Stimulated activated CD8-positive, alpha-beta memory T cell treated with anti-CD3 and anti-CD28 coated beads, Interleukin-15, amount 100 ng/mL, for 1 hour (primary cell): ENCODE data around the gene VDAC1.
"Not testable (repeated sequence)": the region's sequence is repeated elsewhere in the genome, so short reads cannot be mapped to it uniquely, and the experiment has no call there.

Experiments
- DNase-seq: peaks from one replicate; pipeline ENCODE4 v3.0.0-alpha.2; 2020; ENCODE audit warnings: low read depth

VDAC1 gene, protein sequence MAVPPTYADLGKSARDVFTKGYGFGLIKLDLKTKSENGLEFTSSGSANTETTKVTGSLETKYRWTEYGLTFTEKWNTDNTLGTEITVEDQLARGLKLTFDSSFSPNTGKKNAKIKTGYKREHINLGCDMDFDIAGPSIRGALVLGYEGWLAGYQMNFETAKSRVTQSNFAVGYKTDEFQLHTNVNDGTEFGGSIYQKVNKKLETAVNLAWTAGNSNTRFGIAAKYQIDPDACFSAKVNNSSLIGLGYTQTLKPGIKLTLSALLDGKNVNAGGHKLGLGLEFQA

DNA sequence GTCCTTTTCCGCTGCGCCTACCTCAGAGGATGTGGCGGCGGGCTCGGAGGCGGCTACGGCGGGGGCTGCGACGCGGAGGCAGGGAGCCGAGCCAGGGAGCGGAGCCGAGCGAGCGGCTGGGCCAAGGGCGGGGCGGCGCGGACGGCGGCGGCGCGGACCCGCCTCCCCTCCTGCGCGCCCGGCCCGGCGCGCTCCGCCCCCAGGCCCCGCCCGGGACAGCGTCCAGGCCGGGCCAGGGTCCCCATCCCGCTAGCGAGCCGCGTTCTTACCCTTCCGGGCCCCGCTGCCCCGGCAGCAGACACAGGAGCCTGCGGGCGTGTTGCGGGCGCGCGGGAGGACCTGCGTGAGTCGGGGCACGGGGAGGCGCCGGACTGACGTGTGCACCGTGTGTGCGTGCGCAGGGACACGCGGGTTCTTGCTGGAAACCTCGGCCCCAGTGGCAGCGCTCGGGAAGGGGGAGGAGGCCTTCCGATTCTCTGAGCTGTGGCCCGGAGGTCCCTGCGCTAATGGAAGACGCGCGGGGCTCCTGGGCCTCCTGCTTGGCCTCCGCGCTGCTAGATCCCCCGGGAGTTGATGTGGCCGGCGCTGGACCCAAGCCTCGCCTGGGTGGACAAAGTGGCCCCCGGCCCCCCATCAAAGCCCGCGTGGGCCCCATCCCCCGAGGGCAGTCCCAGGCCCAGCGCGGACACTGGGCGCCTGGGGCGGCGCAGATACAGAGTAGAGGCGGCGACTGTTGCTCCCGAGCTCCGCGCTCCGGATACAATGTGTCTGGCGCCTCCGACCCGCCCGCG, at the start of gene VDAC1:
Gene VDAC1, minus strand, starts transcription at position 350 of the 791 bp plus-strand sequence. CDS start 11,963 bp downstream, outside the sequence.
- DNase-seq, result peak; percentile 49

DNA sequence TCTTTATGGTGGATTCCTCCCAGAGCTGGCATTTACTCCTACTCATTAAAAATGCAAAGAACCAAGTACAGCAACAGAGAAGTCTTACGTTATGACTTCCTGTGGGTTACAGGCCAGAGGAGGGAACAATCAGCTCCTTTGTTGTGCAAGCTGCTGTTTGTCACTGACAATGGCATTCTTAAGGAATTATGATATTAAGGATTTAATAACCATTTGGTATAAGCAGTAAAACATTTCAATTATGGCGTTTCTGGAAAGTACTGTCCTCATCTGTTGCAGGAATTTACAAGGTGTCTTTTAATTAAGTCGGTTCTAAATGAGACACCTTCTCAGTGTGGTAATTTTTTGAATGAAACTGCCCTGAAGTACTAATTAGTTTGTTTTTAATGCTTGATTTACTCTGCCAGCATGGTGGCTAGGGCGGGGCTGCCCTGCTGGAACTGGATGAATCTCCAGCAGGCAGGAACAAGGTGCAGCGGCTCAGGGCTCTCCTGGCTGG, 49.1 kb upstream of the VDAC1 start:
- no peak for DNase-seq

DNA sequence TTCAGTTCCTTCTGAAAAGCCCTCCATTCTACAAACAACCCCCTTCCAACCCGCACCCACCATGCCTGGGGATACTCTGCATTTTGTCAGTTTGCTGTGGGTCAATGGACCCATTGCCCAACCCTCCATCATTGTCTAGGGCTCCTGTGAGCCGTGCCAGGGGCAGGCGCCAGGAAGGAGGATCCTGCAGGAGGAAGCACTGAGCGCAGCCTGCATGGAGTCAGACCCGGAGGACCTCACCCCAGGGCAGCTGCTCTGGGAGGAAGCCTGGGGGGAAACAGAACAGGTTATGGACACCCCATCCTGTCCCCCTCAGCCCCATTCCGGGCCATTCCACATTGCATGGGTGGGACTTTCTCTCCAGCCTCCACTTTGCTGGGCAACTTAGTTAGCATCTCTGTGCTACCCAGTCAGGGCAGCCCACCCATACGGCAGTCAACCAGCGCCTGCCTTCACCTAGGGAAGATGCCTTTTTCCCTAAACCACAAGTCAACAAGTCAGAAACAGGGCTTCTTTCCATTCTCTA, 48.6 kb upstream of the VDAC1 start:
- DNase-seq, result no peak

DNA sequence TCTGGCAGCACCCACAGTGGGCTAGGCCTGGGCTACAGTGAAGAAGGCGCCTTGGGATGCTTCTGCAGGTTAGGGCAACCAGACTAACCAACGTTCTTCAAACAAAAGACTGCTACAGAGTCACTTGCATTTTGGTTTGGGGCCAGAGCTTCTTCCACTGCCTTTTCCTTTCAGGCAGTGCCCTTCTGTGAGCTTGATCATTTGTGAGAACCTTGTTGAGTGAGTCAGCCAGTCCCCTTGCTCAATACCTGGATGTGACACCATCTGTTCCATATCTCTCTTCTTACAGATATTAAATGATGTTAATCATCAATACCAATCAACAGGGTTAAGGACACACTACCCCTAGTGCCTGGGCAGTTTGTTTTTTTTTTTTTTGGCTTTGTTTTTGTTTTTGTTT, 46.5 kb upstream of the VDAC1 start:
- no peak for DNase-seq

DNA sequence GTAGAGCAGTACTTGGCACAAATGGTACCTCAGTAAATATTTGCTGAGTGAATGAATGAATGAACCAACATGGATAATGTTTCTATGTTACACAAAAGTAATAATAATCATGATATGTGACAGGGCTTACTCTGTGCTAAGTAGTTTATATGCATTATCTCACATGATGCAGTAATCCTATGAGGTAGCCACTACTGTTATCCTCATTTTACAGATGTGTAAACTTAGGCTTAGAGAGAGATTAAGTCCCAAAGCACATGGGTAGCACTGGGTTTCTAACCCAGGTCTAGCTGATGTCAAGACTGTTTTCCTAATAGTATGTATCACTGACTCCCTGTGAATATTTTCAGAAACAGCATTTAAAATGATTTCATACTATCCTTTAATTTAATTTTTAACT, 44.1 kb upstream of the VDAC1 start:
- DNase-seq, result no peak

DNA sequence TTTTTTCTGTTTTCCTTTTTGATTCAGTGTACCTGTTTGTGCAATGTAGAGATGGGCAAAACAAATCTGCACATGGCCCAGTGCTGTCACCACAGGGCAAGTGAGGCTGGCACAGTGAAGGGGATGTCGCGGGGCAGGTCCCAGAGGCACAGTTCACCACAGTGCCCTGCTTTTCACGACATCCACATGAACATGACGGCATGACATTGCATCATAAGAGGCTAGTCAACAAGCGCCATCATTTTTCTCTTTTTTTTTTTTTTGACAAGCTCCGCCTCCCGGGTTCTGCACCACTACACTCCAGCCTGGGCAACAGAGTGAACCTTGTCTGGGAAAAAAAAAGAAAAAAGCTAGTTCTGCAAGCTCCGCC, 42.9 kb upstream of the VDAC1 start:
- DNase-seq, result no peak

DNA sequence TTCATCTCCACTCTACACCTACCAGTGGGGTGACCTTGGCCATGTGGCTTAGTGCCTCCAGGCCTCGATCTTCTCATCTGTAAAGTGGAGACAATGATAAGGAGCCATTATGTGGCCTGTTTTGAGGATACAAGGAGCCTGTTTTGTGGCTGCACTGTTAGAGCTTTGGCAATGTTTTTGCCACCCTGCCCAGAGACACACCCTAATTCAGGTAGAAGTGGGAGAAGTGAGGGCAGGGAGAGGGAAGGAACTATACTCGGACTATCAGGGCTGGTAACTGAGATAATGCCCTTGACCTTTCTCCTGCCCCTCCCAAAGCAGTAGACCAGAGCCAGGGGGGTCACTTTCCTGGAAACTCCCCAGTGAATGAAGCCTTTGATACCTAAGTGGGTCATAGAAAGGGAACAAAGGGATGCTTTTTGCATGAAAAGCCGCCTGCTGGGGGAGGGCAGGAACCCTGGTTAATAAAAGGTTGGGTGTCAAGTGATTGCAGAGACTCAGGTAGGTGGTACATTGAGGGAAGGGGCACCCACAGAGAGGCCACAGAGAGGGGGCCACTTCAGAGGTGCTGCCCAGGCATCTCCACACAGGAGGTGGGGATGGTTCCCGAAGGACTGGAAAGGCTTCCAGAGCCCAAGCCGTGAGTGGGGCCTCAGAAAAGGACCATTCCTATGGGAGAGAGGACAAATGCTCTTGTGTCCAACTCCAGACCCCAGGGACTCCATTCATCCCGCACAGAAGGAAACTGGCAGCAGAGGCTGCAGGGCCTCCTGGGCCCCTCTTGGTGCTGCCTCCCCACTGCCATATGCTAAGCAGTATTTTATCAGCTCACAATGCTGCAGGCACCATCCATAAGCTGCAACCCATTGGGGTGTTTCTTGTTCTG, 42.3 kb upstream of the VDAC1 start:
- no peak for DNase-seq

DNA sequence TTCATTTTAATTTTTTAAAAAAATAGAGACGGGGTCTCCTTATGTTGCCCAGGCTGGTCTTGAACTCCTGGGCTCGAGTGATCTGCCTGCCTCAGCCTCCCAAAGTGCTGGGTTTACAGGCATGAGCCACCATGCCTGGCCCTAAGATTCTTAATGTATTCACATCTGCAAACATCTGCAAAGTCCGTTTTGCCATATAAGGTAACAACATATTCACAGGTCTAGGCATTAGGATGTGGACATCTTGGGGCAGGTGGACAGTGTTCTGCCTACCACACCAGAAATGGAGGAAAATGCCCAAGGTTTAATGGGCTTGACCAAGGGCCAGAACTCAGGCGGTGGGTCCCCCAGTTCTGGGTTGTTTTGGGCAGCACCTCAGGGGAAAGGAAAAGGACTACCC, 41.6 kb upstream of the VDAC1 start:
- no peak for DNase-seq

DNA sequence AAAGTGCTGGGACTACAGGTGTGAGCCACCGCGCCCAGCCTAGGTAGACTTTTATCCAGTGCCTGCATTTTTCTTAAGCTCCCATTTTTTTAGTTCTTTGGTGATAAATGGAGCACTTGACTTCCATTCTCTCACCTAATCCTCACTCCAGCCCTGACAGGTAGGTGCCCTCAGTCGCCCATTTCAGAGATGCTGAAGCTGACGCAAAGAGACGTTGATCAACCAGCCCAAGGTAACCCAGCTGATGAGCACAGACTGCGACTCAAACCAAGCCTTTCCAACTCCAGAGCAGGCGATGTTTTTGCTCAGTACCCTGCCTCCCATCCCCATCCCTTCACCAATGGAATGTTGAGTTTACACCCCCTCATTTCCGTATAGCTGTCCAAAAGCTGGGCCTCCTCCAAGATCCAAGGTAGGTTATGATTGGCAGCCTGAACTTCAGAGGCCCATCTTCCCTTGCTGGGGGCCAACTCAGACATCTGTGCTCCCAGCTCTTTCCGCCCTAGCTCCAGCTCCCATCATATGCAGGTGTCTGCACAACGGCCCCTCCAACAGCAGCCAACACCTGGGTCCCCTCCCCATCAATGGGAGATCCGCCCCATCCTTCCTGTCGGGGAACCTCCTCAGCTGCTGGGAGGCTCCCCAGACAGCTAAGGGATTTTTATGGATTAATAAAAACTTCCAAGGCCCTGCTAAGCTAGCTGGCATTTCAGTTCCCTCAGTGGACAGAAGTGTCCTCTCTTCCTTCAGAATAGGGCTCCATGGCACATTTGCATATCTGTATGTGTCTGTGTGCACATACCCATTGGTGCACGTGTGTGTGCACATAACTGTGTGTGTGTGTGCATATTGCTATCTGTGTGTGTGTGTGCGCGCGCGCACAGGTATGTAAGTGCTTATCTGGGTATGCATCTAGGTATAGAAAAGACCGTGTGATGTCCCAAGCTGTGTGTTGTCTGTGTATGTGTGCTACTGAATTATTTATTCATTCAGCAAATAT, 39.3 kb upstream of the VDAC1 start:
- no peak for DNase-seq

DNA sequence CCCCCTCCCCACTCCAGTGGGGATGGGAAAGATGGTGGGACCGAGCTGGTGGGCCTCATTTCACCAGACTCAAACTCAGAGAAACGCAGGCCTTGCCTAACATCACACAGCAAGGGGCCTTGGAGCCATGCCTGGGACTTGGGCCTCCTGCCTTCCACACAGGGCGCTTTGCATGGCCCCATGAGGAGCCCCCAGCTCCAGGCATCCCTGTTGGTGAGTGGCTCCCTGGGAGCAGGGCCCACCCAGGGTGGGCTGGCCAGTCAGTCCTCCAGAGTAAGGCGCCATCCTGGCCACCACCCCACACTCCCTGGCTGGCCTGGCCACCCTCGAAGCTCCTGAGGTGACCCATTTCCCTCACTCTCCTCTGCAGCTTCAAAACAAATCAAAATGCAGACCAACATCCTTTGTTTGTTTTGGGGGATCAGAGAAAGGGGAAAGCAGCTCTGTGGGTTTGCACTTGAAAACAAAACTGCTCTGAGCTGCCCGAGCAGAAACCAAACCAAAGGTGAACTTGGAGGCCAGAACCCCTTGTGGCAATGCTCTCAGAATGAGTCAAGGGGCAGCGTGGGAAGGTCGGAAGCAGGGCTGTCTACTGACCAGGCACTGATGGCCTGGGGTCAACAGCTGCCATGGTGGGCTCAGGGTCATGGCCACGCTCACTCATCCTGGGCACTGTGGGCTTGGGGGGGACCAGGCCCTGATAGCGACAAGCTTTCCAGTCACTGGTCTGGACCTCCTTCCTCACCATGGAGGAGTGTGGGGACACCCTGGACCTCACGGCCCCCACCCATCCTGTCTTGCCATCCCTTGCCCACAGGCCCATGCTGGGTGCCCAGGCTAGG, 37.0 kb upstream of the VDAC1 start:
- no peak for DNase-seq

DNA sequence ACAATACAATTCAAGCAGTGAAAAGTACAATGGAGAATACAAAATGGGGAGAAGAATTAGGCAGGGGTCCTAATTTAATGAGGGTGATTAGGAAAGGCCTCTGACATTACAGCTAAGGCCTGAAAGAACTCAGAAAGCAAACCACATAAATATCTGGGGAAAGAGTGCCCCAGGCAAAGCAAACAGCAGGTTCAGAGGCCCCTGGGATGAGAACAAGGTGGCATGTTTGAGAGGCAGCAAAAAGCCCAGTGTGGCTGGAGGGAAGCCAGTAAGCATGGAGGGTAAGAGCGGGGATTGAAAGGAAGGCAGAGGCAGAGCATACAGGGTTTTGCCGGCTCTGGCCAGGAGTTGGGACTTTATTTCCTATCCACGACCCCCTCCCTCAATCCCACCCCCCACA, 33.4 kb upstream of the VDAC1 start:
- DNase-seq, result no peak

DNA sequence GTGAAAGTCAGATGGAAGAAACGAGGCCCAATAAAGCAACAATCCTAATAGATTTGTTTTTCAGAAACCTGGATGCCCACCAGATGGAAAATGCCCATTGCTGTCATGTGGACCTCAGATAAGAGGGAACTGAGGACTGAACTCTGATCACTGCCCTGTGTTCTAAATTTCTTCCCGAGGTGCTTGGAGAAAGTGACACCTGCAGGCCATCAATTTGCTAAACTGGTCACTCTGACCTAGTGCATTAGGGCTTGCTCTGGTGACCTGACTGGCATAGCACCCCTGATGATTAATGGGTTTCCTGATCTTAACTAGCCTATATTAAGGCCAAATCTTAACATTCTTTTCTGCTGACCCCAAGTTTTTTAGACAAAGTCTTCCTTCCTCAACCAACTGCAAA, 32.4 kb upstream of the VDAC1 start:
- DNase-seq, result no peak

DNA sequence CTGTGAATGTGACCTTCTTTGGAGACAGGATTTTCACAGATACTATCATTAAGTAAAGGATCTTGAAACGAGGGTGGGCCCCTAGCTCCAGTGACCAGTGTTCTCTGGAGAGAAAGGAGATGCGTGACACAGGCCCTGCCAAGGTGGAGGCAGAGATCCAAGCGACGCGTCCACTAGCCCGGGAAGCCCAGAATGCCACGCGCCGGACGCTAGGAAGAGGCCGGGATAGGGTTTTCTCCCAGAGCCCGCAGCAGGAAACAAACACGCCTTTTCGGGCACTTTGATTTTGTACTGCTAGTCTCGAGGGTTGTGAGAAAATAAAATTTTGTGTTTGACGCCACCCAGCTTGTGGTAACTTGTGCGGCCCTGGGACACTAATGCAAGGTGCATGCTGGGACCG, 29.6 kb upstream of the VDAC1 start:
- no peak for DNase-seq

DNA sequence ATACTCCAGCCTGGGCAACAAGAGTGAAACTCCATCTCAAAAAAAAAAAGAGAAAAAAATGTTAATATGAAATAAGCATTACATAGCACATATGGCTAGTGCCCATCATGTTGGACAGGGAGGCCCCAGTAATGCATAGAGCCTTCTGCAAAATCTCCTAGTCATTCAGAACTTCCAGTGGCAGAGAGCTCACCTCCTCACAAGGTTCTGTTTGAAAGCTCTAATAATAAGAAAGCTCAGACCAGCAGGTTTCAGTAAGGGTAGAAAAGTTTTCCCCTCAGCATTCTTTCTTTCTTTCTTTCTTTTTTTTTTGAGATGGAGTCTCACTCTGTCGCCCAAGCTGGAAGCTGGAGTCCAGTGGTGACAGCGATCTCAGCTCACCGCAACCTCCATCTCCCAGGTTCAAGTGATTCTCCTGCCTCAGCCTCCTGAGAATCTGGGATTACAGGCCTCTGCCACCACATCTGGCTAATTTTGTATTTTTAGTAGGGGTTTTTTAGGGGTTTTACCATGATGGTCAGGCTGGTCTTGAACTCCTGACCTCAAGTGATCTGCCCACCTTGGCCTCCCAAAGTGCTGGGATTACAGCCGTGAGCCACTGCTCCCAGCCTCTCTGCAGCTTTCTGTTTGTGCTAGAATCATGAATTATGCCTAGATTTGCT, 25.7 kb upstream of the VDAC1 start:
- DNase-seq, result not testable (repeated sequence)

DNA sequence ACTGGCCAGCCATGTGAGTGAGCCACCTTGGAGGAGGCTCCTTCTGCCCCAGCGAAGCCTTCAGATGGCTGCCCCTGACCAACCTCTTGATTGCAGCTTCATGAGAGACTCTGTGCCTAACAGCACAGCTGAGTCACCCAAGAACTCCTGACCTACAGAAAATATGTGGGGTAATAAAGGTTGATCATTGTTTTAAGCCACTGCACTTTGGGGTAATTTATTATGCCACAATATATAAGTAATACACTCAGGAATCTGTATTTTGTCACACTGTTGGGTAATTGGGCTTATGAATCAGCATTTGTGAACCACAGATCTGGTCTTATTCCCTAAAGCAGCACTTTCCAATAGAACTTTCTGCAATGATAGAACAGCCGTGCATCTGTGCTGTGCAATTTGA, 24.4 kb upstream of the VDAC1 start:
- no peak for DNase-seq

DNA sequence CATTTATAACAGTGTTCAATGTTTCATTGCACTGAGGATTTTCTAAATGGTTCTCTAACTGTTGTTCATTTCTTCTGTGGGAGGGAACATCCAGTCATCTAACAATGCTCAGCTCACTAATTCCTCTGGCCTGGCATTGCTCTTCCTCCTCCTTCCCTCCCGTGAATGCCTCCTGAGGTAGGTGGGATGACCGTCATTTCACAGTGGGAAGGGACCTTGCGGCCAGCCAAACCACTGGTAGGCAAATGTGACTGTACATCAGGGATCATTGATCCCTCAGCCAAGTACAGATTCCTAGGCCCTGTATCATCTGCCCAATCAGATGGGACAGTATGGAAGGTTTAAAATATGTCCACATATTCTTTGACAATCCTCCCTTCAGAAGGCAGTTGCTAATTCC, 23.7 kb upstream of the VDAC1 start:
- no peak for DNase-seq

DNA sequence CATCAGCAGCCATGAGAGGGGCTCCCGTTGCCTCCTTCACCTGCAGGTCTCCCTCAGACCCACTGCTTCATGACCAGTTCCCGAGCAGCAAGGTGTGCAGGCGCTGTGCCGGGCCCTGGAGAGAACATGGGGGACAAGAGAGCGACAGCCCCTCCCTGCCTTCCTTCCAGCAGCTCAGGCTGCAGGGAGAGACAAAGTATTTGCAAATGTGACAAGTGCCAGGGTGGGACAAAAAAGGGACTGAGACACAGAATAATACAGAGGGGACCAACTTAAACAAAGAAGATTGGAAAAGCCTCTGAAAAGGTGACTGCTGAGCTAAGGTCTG, 22.5 kb upstream of the VDAC1 start:
- DNase-seq, result no peak

DNA sequence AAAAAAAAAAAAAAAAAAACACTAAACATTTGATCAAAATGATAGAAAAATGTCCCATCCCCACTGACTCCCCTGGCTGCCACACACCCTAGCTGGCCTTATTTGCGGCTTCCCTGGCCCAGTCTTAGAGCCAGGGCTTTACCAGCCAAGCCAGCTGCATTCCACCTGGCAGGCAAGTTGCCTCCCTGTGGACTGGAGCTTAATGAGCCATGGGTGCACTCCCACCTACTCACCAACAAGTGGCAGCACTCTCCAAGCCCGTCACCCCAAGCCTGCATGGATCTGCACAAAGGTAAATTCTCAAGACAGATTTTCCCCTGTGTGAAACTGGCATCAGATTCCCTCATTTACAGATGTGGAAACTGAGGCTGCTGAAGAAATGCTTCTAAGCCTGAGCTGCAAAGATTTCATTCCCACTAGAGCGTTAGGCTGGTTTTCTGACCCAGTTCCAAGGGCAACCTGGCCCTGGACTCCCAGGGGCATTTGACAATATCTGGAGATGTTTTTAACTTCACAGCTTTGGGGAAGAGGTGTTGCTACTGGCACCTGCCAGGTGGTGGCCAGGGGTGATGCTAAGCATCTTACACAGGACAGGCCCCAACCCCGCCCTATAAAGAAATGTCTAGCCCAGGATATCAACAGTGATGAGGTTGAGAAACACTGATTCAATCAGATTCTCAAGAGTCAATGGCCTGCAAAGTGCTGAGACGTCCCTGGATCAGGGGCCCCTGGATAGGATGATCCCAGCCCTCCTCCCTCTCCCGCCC, 21.9 kb upstream of the VDAC1 start:
- no peak for DNase-seq

DNA sequence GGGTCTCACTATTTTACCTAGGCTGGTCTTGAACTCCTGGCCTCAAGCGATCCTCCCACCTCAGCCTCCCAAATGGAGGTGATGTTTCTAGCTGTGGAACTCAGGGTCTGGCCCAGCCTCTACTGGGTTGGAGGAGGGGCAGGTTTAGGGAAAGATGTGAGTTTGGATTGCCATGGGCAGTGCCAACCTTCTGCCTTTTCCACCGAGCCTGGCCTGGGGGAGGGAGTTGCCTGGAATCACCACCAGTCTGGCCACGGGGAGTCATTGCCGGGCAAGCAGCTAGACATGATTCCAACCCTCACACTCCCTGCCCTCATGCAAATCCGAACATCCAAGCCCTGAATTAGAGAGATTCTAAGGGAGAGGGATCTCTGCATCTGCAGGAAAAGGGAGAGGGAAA, 21.0 kb upstream of the VDAC1 start:
- DNase-seq, result no peak
